ENCODE results near the gene SAC3D1. TPM values are rescaled to one million over a fixed set of nuclear protein-coding genes. Genes with fewer than 3 reads are reported as not detected.

Gene SAC3D1
- total and polyA plus RNA-seq, 3 experiments from 2014 or later, result 12.0 to 27.1 (median 24.8) TPM

DNA sequence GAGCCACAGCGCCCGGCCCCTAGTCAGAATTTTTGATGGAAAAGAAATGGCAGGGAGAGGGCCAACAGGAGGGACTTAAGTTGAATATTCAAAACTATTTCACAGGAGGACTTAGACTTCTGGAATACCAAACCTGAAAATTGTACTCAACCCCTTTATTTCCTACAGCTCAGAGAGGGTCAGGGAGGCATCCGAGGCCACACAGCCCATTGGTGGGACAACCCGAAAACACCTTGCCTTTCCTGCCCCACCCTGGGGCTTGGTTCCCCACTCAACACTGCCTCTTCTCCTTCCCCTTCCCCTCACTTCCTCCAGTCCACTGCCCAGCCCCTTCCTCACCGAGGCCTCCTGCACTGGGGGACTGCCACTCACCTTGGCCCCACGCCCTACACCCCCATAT is 16.0 kb downstream of the SAC3D1 start:
- Mint-ChIP-seq H3K27ac (no peak overlapping the region), H3K4me3 (no peak overlapping the region), H3K36me3 (no peaks in the 10 kb centered on the region), H3K4me1 (peaks cover 9 to 12% (median 10%) of the 10 kb centered on the region in 3 donors), H3K27me3 (peaks cover 0 to under 1% of the 10 kb centered on the region in 2 donors), H3K9me3 (no peaks in the 10 kb centered on the region)
- Histone ChIP-seq H3K4me1 (ENCODE audit: insufficient read depth, low read length) (peaks cover 12% of the 10 kb centered on the region), H3K4me3 (ENCODE audit: low read length) (no peak overlapping the region), H3K36me3 (ENCODE audit: insufficient read depth, low read length) (no peaks in the 10 kb centered on the region), H3K9me3 (ENCODE audit: low read length) (no peaks in the 10 kb centered on the region), H3K27me3 (ENCODE audit: insufficient read depth, low read length, poor library complexity, severe bottlenecking) (no peaks in the 10 kb centered on the region), H3K27ac (ENCODE audit: low read depth, low read length) (no peak overlapping the region)
- no peak for DNase-seq
- CTCF ChIA-PET, result interaction anchor here (1.0 kb wide), 1 partner anchor 18 kb away, joined by 3 read pairs; no protein-coding TSS in a partner anchor
- POLR2A ChIA-PET, result no interaction called here

DNA sequence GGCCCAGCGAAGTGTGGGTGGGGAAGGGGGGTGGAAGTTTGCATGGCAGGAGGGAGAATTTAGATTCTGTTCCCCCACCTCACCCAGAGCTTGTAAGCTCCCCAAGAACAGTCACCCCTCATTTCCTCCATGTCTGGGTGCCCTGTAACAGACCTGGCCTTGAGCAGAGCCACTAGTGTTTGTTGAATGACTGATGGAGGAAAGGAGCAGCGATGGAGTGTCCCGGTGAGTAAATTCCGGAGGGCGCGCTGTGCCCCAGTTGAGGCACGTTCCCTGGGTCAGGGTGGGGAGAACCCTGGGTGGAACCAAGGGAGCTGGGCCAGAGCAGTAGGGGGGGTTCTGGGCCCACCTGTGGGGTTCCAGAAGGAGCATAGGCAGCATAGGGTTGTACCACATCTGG is 16.5 kb downstream of the SAC3D1 start:
- H3K9me3 ChIP-seq (ENCODE audit: low read length), result no peaks in the 10 kb centered on the region
- no peaks in the 10 kb centered on the region for H3K9me3 Mint-ChIP-seq
- H3K36me3 ChIP-seq (ENCODE audit: insufficient read depth, low read length), result no peaks in the 10 kb centered on the region
- H3K27ac Mint-ChIP-seq, result no peak overlapping the region
- no peak for DNase-seq
- peaks cover 0 to 4% of the 10 kb centered on the region in 2 donors for H3K27me3 Mint-ChIP-seq
- H3K27me3 ChIP-seq (ENCODE audit: insufficient read depth, low read length, poor library complexity, severe bottlenecking), result no peaks in the 10 kb centered on the region
- CTCF ChIA-PET, result interaction anchor here (1.0 kb wide), 1 partner anchor 17 kb away, joined by 3 read pairs; no protein-coding TSS in a partner anchor
- H3K36me3 Mint-ChIP-seq, result no peaks in the 10 kb centered on the region
- H3K4me3 ChIP-seq (ENCODE audit: low read length), result no peak overlapping the region
- peaks cover 12% of the 10 kb centered on the region for H3K4me1 ChIP-seq (ENCODE audit: insufficient read depth, low read length)
- H3K27ac ChIP-seq (ENCODE audit: low read depth, low read length), result no peak overlapping the region
- H3K4me3 Mint-ChIP-seq, result no peak overlapping the region
- POLR2A ChIA-PET, result interaction anchor here (0.6 kb wide), 1 partner anchor 46 kb away, joined by 3 read pairs; no protein-coding TSS in a partner anchor
- H3K4me1 Mint-ChIP-seq, result peaks cover 9 to 12% (median 10%) of the 10 kb centered on the region in 3 donors

GRCh38 chr11:65058012-65058411 is 17.0 kb downstream of the SAC3D1 start:
- CTCF ChIA-PET, result no interaction called here
- no peak overlapping the region for H3K4me3 Mint-ChIP-seq
- Histone ChIP-seq H3K4me1 (ENCODE audit: insufficient read depth, low read length) (peaks cover 12% of the 10 kb centered on the region), H3K27me3 (ENCODE audit: insufficient read depth, low read length, poor library complexity, severe bottlenecking) (no peaks in the 10 kb centered on the region), H3K4me3 (ENCODE audit: low read length) (no peak overlapping the region), H3K36me3 (ENCODE audit: insufficient read depth, low read length) (no peaks in the 10 kb centered on the region), H3K27ac (ENCODE audit: low read depth, low read length) (no peak overlapping the region), H3K9me3 (ENCODE audit: low read length) (no peaks in the 10 kb centered on the region)
- DNase-seq, result no peak
- H3K36me3 Mint-ChIP-seq, result no peaks in the 10 kb centered on the region
- no peak overlapping the region for H3K27ac Mint-ChIP-seq
- H3K4me1 Mint-ChIP-seq, result peaks cover 9 to 12% (median 10%) of the 10 kb centered on the region in 3 donors
- H3K9me3 Mint-ChIP-seq, result no peaks in the 10 kb centered on the region
- POLR2A ChIA-PET, result interaction anchor here (0.6 kb wide), 1 partner anchor 47 kb away, joined by 3 read pairs; no protein-coding TSS in a partner anchor
- peaks cover 0 to 8% of the 10 kb centered on the region in 2 donors for H3K27me3 Mint-ChIP-seq

GRCh38 chr11:65058419-65059054 is 17.5 kb downstream of the SAC3D1 start, which contains the start of gene NAALADL1:
Gene NAALADL1, minus strand, starts transcription at chr11:65058553. Its CDS starts 32 bp downstream, at chr11:65058521.
- Histone ChIP-seq H3K27ac (ENCODE audit: low read depth, low read length) (no peak within 1 kb of the TSS), H3K4me1 (ENCODE audit: insufficient read depth, low read length) (peaks cover 11% of the 10 kb centered on the region), H3K27me3 (ENCODE audit: insufficient read depth, low read length, poor library complexity, severe bottlenecking) (no peaks in the 10 kb centered on the region), H3K36me3 (ENCODE audit: insufficient read depth, low read length) (no peaks in the 10 kb centered on the region), H3K9me3 (ENCODE audit: low read length) (no peaks in the 10 kb centered on the region), H3K4me3 (ENCODE audit: low read length) (no peak within 1 kb of the TSS)
- H3K4me1 Mint-ChIP-seq, result peaks cover 9 to 10% (median 10%) of the 10 kb centered on the region in 3 donors
- H3K4me3 Mint-ChIP-seq, result no peak within 1 kb of the TSS
- no peaks in the 10 kb centered on the region for H3K9me3 Mint-ChIP-seq
- ChIA-PET CTCF (no interaction called here), POLR2A (no interaction called here)
- H3K27ac Mint-ChIP-seq, result peak within 1 kb of the TSS in 1 of 8 donors; percentile 43
- peaks cover 0 to 8% of the 10 kb centered on the region in 2 donors for H3K27me3 Mint-ChIP-seq
- no peaks in the 10 kb centered on the region for H3K36me3 Mint-ChIP-seq
- no peak for DNase-seq

DNA sequence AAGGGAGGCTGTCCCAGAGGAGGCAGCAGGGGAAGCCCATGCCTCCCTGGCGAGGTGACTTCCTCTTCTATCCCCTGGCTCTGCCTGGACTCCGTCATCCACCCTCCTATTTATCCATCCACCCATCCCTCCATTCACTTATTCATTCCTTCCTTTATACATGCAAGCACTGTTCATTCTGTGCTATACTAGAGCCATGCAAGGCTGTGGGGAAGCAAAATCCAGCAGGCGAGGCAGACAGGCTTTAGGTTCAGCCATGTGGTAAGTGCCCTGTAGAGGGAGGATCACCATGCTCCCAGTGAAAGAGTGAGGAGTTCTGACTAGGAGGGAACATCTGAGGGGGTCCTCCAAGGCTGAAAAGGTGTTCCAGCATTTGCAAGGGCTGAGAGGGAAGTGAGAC is 18.5 kb downstream of the SAC3D1 start:
- Histone ChIP-seq H3K4me3 (ENCODE audit: low read length) (no peak overlapping the region), H3K27ac (ENCODE audit: low read depth, low read length) (no peak overlapping the region), H3K9me3 (ENCODE audit: low read length) (no peaks in the 10 kb centered on the region), H3K36me3 (ENCODE audit: insufficient read depth, low read length) (no peaks in the 10 kb centered on the region), H3K4me1 (ENCODE audit: insufficient read depth, low read length) (peaks cover 1% of the 10 kb centered on the region), H3K27me3 (ENCODE audit: insufficient read depth, low read length, poor library complexity, severe bottlenecking) (no peaks in the 10 kb centered on the region)
- H3K4me1 Mint-ChIP-seq, result peaks cover 0 to 2% (median 0%) of the 10 kb centered on the region in 3 donors
- H3K36me3 Mint-ChIP-seq, result no peaks in the 10 kb centered on the region
- no peaks in the 10 kb centered on the region for H3K9me3 Mint-ChIP-seq
- ChIA-PET POLR2A (no interaction called here), CTCF (no interaction called here)
- no peak overlapping the region for H3K4me3 Mint-ChIP-seq
- H3K27me3 Mint-ChIP-seq, result peaks cover 0 to 8% of the 10 kb centered on the region in 2 donors
- H3K27ac Mint-ChIP-seq, result no peak overlapping the region
- no peak for DNase-seq

GRCh38 chr11:65059959-65060824 is 19.2 kb downstream of the SAC3D1 start:
- Histone ChIP-seq H3K4me1 (ENCODE audit: insufficient read depth, low read length) (no peaks in the 10 kb centered on the region), H3K4me3 (ENCODE audit: low read length) (no peak overlapping the region), H3K27me3 (ENCODE audit: insufficient read depth, low read length, poor library complexity, severe bottlenecking) (no peaks in the 10 kb centered on the region), H3K9me3 (ENCODE audit: low read length) (no peaks in the 10 kb centered on the region), H3K36me3 (ENCODE audit: insufficient read depth, low read length) (no peaks in the 10 kb centered on the region), H3K27ac (ENCODE audit: low read depth, low read length) (no peak overlapping the region)
- Mint-ChIP-seq H3K4me1 (peaks cover 0 to 2% (median 0%) of the 10 kb centered on the region in 3 donors), H3K4me3 (no peak overlapping the region), H3K27ac (no peak overlapping the region), H3K36me3 (no peaks in the 10 kb centered on the region), H3K9me3 (no peaks in the 10 kb centered on the region), H3K27me3 (peaks cover 0 to 8% of the 10 kb centered on the region in 2 donors)
- POLR2A ChIA-PET, result no interaction called here
- no peak for DNase-seq
- CTCF ChIA-PET, result no interaction called here

DNA sequence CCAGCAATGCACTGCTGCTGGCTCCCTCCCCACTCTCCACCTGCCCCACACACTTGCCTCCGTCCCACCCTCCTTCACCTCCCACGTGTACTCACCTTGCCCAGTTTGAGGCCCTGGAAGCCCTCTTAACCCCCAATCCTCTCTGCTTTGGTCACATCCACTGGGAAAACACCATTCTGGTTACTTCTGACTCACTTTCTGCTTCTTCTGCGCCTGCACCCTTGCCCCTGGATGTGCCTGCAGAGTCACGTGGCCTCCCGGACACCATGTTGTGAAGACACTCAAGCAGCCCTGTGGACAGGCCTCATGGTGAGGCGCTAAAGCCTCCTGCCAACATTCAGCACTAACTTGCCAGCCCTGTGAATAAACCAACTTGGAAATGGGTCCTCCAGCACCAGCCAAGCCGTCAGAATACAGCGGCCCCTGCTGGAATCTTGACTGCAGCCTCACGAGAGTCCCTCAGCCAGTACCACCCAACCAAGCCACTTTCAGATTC is 20.0 kb downstream of the SAC3D1 start:
- H3K27me3 ChIP-seq (ENCODE audit: insufficient read depth, low read length, poor library complexity, severe bottlenecking), result no peaks in the 10 kb centered on the region
- no peak overlapping the region for H3K4me3 ChIP-seq (ENCODE audit: low read length)
- H3K36me3 ChIP-seq (ENCODE audit: insufficient read depth, low read length), result no peaks in the 10 kb centered on the region
- peaks cover 0 to 8% of the 10 kb centered on the region in 2 donors for H3K27me3 Mint-ChIP-seq
- H3K4me1 ChIP-seq (ENCODE audit: insufficient read depth, low read length), result no peaks in the 10 kb centered on the region
- DNase-seq, result no peak
- no peaks in the 10 kb centered on the region for H3K9me3 ChIP-seq (ENCODE audit: low read length)
- ChIA-PET CTCF (no interaction called here), POLR2A (no interaction called here)
- no peak overlapping the region for H3K27ac ChIP-seq (ENCODE audit: low read depth, low read length)
- H3K4me3 Mint-ChIP-seq, result no peak overlapping the region
- peak overlapping the region in 2 of 8 donors; percentile 55 to 82 for H3K27ac Mint-ChIP-seq
- H3K36me3 Mint-ChIP-seq, result no peaks in the 10 kb centered on the region
- H3K4me1 Mint-ChIP-seq, result peaks cover 0 to 2% (median 0%) of the 10 kb centered on the region in 3 donors
- no peaks in the 10 kb centered on the region for H3K9me3 Mint-ChIP-seq

- no peak overlapping the region for H3K27ac ChIP-seq (ENCODE audit: low read depth, low read length)
- no peaks in the 10 kb centered on the region for H3K36me3 ChIP-seq (ENCODE audit: insufficient read depth, low read length)
- H3K9me3 ChIP-seq (ENCODE audit: low read length), result no peaks in the 10 kb centered on the region
- Mint-ChIP-seq H3K9me3 (no peaks in the 10 kb centered on the region), H3K4me1 (peaks cover 0 to 2% (median 0%) of the 10 kb centered on the region in 3 donors), H3K4me3 (no peak overlapping the region), H3K27me3 (peaks cover 0 to 8% of the 10 kb centered on the region in 2 donors), H3K36me3 (no peaks in the 10 kb centered on the region), H3K27ac (no peak overlapping the region)
- no peak for DNase-seq
- no peaks in the 10 kb centered on the region for H3K27me3 ChIP-seq (ENCODE audit: insufficient read depth, low read length, poor library complexity, severe bottlenecking)
- ChIA-PET POLR2A (no interaction called here), CTCF (no interaction called here)
- H3K4me1 ChIP-seq (ENCODE audit: insufficient read depth, low read length), result no peaks in the 10 kb centered on the region
- no peak overlapping the region for H3K4me3 ChIP-seq (ENCODE audit: low read length)
These were observed 22.5 kb downstream of the SAC3D1 start for GRCh38 chr11:65063532-65063931.
